Neural cell (in vitro differentiated cells): ENCODE measurements around the gene MAGIX. TPM values are rescaled to one million over a fixed set of nuclear protein-coding genes. Genes with fewer than 3 reads are reported as not detected.

Experiments used
- H2AFZ ChIP-seq: fragments of 200-600, 300-800 bp; sonication (generic), shearing (Covaris generic); 2 replicates; pipeline ENCODE4 v1.6.0; 2014; ENCODE audit warnings: low read depth, mild to moderate bottlenecking, antibody characterized with exemption, low read length, moderate library complexity
- H3F3A ChIP-seq: fragments of 200-600 bp; shearing (Covaris generic); 2 replicates; pipeline ENCODE4 v1.6.1; 2016; ENCODE audit warnings: mild to moderate bottlenecking, moderate library complexity, mixed read lengths, antibody characterized with exemption, low read length; ENCODE audit not compliant: insufficient read depth, poor library complexity, severe bottlenecking
- H3K27ac ChIP-seq: fragments of 200-600, 300-800 bp; sonication (generic), shearing (Covaris generic); 2 replicates; pipeline ENCODE4 v1.5.1; 2014; ENCODE audit warnings: mild to moderate bottlenecking, low read length, moderate library complexity
- H3K27me3 ChIP-seq: fragments of 300-800, 200-600 bp; sonication (generic), shearing (Covaris generic); 2 replicates; pipeline ENCODE4 v1.6.0; 2014; ENCODE audit warnings: mild to moderate bottlenecking, low read depth, low read length, moderate library complexity; ENCODE audit not compliant: insufficient read depth
- H3K36me3 ChIP-seq: fragments of 300-800, 200-600 bp; sonication (generic), shearing (Covaris generic); 2 replicates; pipeline ENCODE4 v1.5.1; 2014; ENCODE audit warnings: mild to moderate bottlenecking, antibody characterized with exemption, low read length, moderate library complexity; ENCODE audit not compliant: insufficient read depth
- H3K4me2 ChIP-seq: fragments of 300-800, 200-600 bp; sonication (generic), shearing (Covaris generic); 2 replicates; pipeline ENCODE4 v1.6.0; 2014; ENCODE audit warnings: mild to moderate bottlenecking, low read length
- H3K4me3 ChIP-seq: fragments of 300-800, 200-600 bp; sonication (generic), shearing (Covaris generic); 2 replicates; pipeline ENCODE4 v1.5.1; 2014; ENCODE audit warnings: mild to moderate bottlenecking, low read length, moderate library complexity
- H3K79me2 ChIP-seq: fragments of 200-600 bp; shearing (Covaris generic); replicated peaks from 2 replicates; pipeline ENCODE4 v1.6.0; 2014; ENCODE audit warnings: mild to moderate bottlenecking, low read length, moderate library complexity; ENCODE audit not compliant: insufficient read depth
- H3K9ac ChIP-seq: fragments of 300-800, 200-600 bp; sonication (generic), shearing (Covaris generic); 2 replicates; pipeline ENCODE4 v1.6.1; 2016; ENCODE audit warnings: mild to moderate bottlenecking, low read length, mixed read lengths
- H3K9me2 ChIP-seq: fragments of 200-600 bp; shearing (Covaris generic); 2 replicates; pipeline ENCODE4 v1.6.1; 2016; ENCODE audit warnings: mild to moderate bottlenecking, low read length, mixed read lengths; ENCODE audit not compliant: insufficient read depth
- H3K9me3 ChIP-seq: fragments of 200-600, 300-800 bp; sonication (generic), shearing (Covaris generic); 2 replicates; pipeline ENCODE4 v1.6.1; 2016; ENCODE audit warnings: mild to moderate bottlenecking, mixed run types, low read length, moderate library complexity, mixed read lengths
- H4K20me1 ChIP-seq: fragments of 200-600 bp; shearing (Covaris generic); 2 replicates; pipeline ENCODE4 v1.6.1; 2016; ENCODE audit warnings: mild to moderate bottlenecking, mixed run types; ENCODE audit not compliant: insufficient read depth
- CTCF ChIP-seq: fragments of 450-650 bp; IDR thresholded peaks from 2 replicates; pipeline ENCODE4 v1.5.1; 2014; ENCODE audit warnings: antibody characterized with exemption, mild to moderate bottlenecking, moderate library complexity; ENCODE audit not compliant: poor library complexity, severe bottlenecking
- EP300 ChIP-seq: fragments of 450-650 bp; conservative IDR thresholded peaks from 2 replicates; pipeline ENCODE4 v1.6.1; 2014; ENCODE audit warnings: antibody characterized with exemption, mild to moderate bottlenecking, moderate library complexity; ENCODE audit not compliant: poor library complexity, severe bottlenecking
- EZH2 ChIP-seq: fragments of 200-600, 300-800 bp; shearing (Covaris generic), sonication (generic); IDR thresholded peaks from 2 replicates; pipeline ENCODE4 v1.6.1; 2014; ENCODE audit warnings: antibody characterized with exemption, low read length, borderline replicate concordance, mild to moderate bottlenecking; ENCODE audit not compliant: insufficient read depth, poor library complexity, severe bottlenecking
- MXI1 ChIP-seq: fragments of 450-650 bp; conservative IDR thresholded peaks from 2 replicates; pipeline ENCODE4 v1.6.1; 2014; ENCODE audit warnings: antibody characterized with exemption, mild to moderate bottlenecking; ENCODE audit not compliant: poor library complexity, severe bottlenecking
- POLR2AphosphoS5 ChIP-seq: IDR thresholded peaks from 2 replicates; pipeline ENCODE4 v1.6.1; 2012
- RAD21 ChIP-seq: fragments of 450-650 bp; conservative IDR thresholded peaks from 2 replicates; pipeline ENCODE4 v1.6.1; 2014; ENCODE audit warnings: antibody characterized with exemption, mild to moderate bottlenecking, moderate library complexity
- REST ChIP-seq: IDR thresholded peaks from 2 replicates; pipeline ENCODE4 v1.6.1; 2012; ENCODE audit warnings: borderline replicate concordance
- SMC3 ChIP-seq: fragments of 450-650 bp; conservative IDR thresholded peaks from 2 replicates; pipeline ENCODE4 v1.6.1; 2014; ENCODE audit warnings: antibody characterized with exemption, mild to moderate bottlenecking, moderate library complexity; ENCODE audit not compliant: poor library complexity
- TAF1 ChIP-seq: IDR thresholded peaks from 2 replicates; pipeline ENCODE4 v1.6.1; 2012; ENCODE audit warnings: low read depth
- polyA plus RNA-seq: library from polyadenylated mRNA; depleted of rRNA; stranded (reverse); fragments of >200 nt; gene quantifications from 2 replicates; pipeline ENCODE4 v1.2.3, GENCODE V29; 2014

MAGIX gene
- polyA plus RNA-seq, 1 donor from 2014 or later: 4.2 TPM

- Histone ChIP-seq H3K4me3 (no peak overlapping the region), H4K20me1 (no peaks in the 10 kb centered on the region), H2AFZ (no peak overlapping the region), H3K9me3 (no peaks in the 10 kb centered on the region), H3K9me2 (no peaks in the 10 kb centered on the region), H3K9ac (no peak overlapping the region), H3K27ac (no peak overlapping the region), H3K79me2 (no peaks in the 10 kb centered on the region), H3K4me2 (no peak overlapping the region), H3K36me3 (no peaks in the 10 kb centered on the region), H3F3A (no peaks in the 10 kb centered on the region), H3K27me3 (no peaks in the 10 kb centered on the region)
- TF ChIP-seq MXI1 (no peak), EP300 (no peak), REST (no peak), CTCF (no peak), RAD21 (no peak), POLR2AphosphoS5 (no peak), SMC3 (no peak), EZH2 (no peak), TAF1 (no peak)
These were observed 26.0 kb downstream of the MAGIX start for GRCh38 chrX:49188468-49189076.

GRCh38 chrX:49189606-49190005, 27.0 kb downstream of the MAGIX start:
- Histone ChIP-seq H3K27me3 (no peaks in the 10 kb centered on the region), H3K9ac (no peak overlapping the region), H2AFZ (no peak overlapping the region), H3K9me3 (no peaks in the 10 kb centered on the region), H3K4me3 (no peak overlapping the region), H3F3A (no peaks in the 10 kb centered on the region), H3K27ac (no peak overlapping the region), H3K36me3 (no peaks in the 10 kb centered on the region), H4K20me1 (no peaks in the 10 kb centered on the region), H3K79me2 (no peaks in the 10 kb centered on the region), H3K4me2 (no peak overlapping the region), H3K9me2 (no peaks in the 10 kb centered on the region)
- TF ChIP-seq EZH2 (no peak), CTCF (no peak), SMC3 (no peak), TAF1 (no peak), REST (no peak), RAD21 (no peak), EP300 (no peak), MXI1 (no peak), POLR2AphosphoS5 (no peak)
